Measurements from ENCODE around the gene SLC7A6.

Gene SLC7A6

GRCh38 chr16:68292425-68292824 is 28.1 kb downstream of the SLC7A6 start:
- H3K9me3 Mint-ChIP-seq, result no peaks in the 10 kb centered on the region
- DNase-seq (ENCODE audit: low spot score in 2 of 2) (no peak), ATAC-seq (no peak)
- peaks cover 54% of the 10 kb centered on the region for H3K4me1 Mint-ChIP-seq
- H3K4me3 Mint-ChIP-seq, result no peak overlapping the region
- H3K36me3 Mint-ChIP-seq, result peaks cover 97% of the 10 kb centered on the region
- peak overlapping the region; percentile 84 for H3K27ac Mint-ChIP-seq

DNA sequence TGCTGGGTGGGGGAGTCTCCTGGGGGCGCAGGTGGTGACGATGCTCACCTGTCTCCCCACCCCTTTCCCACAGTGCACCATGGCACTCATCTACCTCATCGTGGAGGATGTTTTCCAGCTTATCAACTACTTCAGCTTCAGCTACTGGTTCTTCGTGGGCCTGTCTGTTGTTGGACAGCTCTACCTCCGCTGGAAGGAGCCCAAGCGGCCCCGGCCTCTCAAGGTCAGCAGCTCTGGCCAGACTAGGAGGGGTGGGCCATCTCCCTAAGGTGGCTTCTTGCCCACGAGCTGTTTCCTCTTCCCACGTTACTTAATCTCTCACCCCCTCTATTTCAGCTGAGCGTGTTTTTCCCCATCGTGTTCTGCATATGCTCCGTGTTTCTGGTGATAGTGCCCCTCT is 32.0 kb downstream of the SLC7A6 start:
- H3K36me3 Mint-ChIP-seq, result peaks cover 100% of the 10 kb centered on the region
- no peak overlapping the region for H3K4me3 Mint-ChIP-seq
- no peaks in the 10 kb centered on the region for H3K9me3 Mint-ChIP-seq
- H3K27ac Mint-ChIP-seq, result peak overlapping the region; percentile 84
- DNase-seq (ENCODE audit: low spot score in 2 of 2), result no peak
- peaks cover 29% of the 10 kb centered on the region for H3K4me1 Mint-ChIP-seq
- no peak for ATAC-seq

DNA sequence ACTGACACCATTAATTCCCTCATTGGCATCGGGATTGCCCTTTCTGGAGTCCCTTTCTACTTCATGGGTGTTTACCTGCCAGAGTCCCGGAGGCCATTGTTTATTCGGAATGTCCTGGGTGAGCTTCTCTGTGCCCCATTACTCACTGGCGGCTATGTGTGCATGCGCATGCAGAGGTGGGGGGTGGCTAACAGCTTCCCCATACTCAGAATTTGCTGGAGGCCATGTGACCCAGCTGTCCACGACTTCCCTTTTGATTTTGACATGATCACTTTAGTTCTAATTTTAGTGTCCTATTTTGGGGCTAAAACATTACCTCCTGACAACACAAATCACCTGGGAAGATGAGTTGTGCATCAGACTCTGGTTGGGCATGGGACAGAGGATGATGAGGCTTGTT is 32.4 kb downstream of the SLC7A6 start:
- Mint-ChIP-seq H3K27ac (peak overlapping the region; percentile 84), H3K36me3 (peaks cover 100% of the 10 kb centered on the region), H3K4me1 (peaks cover 25% of the 10 kb centered on the region)

DNA sequence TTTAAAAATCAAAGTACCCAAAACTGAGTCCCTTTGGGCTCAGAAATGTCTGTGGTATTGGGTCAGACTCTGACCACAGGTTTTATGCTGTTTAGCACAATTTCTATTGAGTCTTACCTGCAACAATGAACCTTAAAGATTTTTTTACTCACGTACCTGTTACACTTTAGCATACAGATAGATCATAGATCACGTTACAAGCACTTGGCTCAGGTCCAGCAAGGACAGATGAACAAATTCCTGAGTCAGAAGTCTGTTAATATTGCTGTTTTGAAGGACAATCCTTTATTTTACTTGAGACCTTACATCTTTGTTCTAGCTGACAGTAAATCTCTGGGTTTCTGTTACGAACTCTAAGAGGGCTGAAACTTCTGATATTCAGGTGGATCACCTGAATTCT is 33.6 kb downstream of the SLC7A6 start:
- peaks cover 100% of the 10 kb centered on the region for H3K36me3 Mint-ChIP-seq
- H3K4me1 Mint-ChIP-seq, result peaks cover 19% of the 10 kb centered on the region
- H3K9me3 Mint-ChIP-seq, result no peaks in the 10 kb centered on the region
- H3K4me3 Mint-ChIP-seq, result no peak overlapping the region
- DNase-seq (ENCODE audit: low spot score in 2 of 2), result no peak
- no peak for ATAC-seq
- peak overlapping the region; percentile 84 for H3K27ac Mint-ChIP-seq

More for the DNA sequence above, 32.4 kb downstream of the SLC7A6 start:
- Mint-ChIP-seq H3K9me3 (no peaks in the 10 kb centered on the region), H3K4me3 (no peak overlapping the region)
- no peak for DNase-seq (ENCODE audit: low spot score in 2 of 2)
- ATAC-seq, result no peak

DNA sequence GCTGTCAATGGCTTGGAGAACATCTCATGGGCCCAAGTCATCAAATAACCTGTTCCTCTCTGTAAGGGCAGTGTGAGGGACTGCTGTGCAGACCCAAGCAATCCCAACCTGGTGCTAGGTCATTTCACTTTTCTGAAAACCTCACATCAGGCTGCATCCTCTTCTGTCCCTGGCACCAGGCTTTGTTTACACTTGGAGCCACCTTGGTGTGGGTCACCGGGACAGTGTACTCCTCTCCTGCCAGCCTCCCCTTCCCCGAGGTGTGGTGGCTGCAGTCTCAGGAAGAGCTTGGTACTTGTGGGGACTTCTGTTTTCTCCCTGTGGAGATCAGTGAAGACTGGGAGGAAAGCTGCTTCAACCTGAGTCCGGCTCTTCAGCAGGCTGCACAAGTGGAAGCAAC is 34.0 kb downstream of the SLC7A6 start:
- Mint-ChIP-seq H3K4me3 (no peak overlapping the region), H3K27ac (peak overlapping the region; percentile 29), H3K9me3 (no peaks in the 10 kb centered on the region), H3K36me3 (peaks cover 100% of the 10 kb centered on the region), H3K4me1 (peaks cover 16% of the 10 kb centered on the region)
- no peak for DNase-seq (ENCODE audit: low spot score in 2 of 2)
- no peak for ATAC-seq

DNA sequence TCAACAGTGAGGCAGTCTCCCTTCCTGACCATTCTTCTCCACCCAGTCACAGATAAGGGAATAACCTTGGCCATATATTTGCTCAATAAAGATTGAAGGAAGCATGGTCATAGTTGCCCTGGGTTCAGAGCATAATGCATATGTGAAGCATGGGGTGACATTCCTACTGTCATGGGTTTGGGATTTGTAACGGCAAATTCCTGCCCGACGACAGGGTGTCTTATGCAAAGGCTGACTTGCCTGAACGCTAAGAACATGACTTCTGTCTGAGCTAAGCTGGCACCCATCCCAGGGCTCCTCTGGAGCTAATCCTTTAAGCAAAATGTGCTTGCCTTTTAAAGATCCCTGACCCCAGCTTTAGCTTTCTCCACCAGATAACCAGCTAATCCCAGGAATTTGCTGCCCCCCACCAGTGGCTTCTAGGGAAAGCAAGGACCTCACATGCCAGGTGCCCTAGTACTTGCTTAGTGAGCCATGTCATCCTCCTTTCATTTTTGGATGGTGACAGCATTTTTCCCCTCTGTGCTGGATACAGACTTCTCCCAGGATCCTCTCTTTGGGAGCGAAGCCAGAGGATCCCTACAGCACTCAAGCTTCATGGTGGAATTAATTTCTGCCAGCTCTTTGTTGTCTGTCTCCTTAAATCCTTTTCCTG is 34.7 kb downstream of the SLC7A6 start:
- no peak for DNase-seq (ENCODE audit: low spot score in 2 of 2)

DNA sequence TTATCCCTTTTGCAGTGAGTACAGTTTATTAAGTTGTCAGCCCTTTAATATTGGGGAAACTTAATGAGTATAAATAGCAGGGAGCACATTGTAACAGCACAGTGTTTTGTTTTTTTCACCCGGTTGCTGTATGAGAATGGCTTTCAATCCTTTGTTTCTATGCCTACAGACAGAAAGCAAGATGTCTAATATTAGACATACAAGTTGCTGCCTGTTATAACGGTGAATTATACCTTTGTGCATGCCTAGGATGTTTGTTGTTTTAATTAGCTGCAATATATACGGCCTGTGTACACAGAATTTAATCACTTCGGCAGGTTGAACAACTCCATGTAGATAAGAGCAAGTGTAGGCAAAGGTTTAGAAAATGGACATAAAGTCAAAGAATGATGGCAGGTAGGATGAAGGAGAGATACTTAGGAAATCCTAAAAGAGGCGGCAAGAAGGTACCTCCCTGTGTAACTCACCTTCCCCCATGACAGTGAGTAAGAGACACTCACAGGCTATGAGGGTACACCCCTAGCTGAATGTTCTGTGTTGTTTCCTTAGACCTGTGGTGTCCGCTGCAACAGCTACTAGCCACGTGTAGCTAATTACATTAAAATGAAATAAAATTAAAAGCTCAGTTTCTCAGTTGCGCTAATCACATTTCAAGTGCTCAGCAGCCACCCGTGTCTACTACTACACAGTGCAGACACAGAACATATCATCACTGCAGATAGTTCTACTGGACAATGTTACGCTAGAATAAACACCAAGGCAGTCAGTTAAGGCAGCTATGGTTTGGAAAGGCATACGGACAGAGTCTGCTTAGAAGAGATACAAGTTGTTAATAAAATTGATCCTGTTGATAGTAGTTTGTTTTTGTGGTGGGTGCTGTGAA is 35.5 kb downstream of the SLC7A6 start:
- H3K27ac Mint-ChIP-seq, result peak overlapping the region; percentile 83
- peaks cover 9% of the 10 kb centered on the region for H3K4me1 Mint-ChIP-seq
- DNase-seq (ENCODE audit: low spot score in 2 of 2) (no peak), ATAC-seq (no peak)
- no peak overlapping the region for H3K4me3 Mint-ChIP-seq
- H3K9me3 Mint-ChIP-seq, result no peaks in the 10 kb centered on the region
- H3K36me3 Mint-ChIP-seq, result peaks cover 100% of the 10 kb centered on the region

More for the DNA sequence above, 34.7 kb downstream of the SLC7A6 start:
- Mint-ChIP-seq H3K9me3 (no peaks in the 10 kb centered on the region), H3K27ac (peak overlapping the region; percentile 83), H3K4me1 (peaks cover 12% of the 10 kb centered on the region), H3K4me3 (no peak overlapping the region), H3K36me3 (peaks cover 100% of the 10 kb centered on the region)
- no peak for ATAC-seq

DNA sequence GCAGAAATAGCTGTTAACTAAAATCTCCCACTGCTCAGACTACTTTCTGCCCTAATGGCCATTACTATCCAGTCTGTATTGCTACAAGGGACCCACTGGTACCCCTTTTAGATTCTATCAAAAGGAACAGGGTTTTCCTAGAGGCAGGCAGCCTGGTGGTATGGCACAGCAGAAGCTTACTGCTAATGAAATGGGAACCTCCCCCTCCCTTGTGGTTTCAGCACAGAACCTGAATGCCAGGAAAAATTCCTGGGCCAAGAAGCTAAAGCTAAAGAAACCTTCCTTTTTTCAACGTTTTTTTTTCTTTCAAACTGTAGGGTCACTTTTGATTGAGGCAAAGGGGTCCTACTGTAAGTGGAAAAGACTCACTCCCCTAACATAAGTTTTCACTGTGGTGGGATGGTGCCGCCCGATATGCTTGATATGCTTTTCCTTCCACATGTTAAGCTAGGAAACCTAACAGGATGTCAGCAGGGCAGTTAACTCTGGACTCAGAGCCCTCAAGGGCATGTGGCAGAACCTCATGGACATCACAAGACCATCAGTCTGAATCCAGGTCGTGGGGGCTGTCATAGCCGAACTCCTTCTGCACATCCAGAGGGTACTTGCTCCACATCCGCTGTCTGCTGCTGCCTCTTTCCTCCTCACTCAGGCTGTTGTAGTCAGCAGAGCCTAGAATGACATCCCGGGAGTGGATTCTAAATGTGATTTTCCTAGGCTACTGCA is 36.6 kb downstream of the SLC7A6 start:
- H3K36me3 Mint-ChIP-seq, result peaks cover 100% of the 10 kb centered on the region
- H3K9me3 Mint-ChIP-seq, result no peaks in the 10 kb centered on the region
- no peak overlapping the region for H3K4me3 Mint-ChIP-seq
- peak overlapping the region; percentile 87 for H3K27ac Mint-ChIP-seq
- DNase-seq (ENCODE audit: low spot score in 2 of 2), result no peak
- peaks cover 19% of the 10 kb centered on the region for H3K4me1 Mint-ChIP-seq
- no peak for ATAC-seq

- DNase-seq (ENCODE audit: low spot score in 2 of 2), result no peak
- Mint-ChIP-seq H3K27ac (no peak overlapping the region), H3K36me3 (peaks cover 95% of the 10 kb centered on the region), H3K9me3 (no peaks in the 10 kb centered on the region), H3K4me3 (no peak overlapping the region), H3K4me1 (peaks cover 28% of the 10 kb centered on the region)
- no peak for ATAC-seq
Observed at GRCh38 chr16:68306633-68307032, 42.3 kb downstream of the SLC7A6 start.

- Mint-ChIP-seq H3K4me1 (peaks cover 37% of the 10 kb centered on the region), H3K27ac (peak overlapping the region; percentile 90), H3K36me3 (peaks cover 76% of the 10 kb centered on the region), H3K9me3 (no peaks in the 10 kb centered on the region), H3K4me3 (peak overlapping the region; percentile 95)
- ATAC-seq (no peak), DNase-seq (ENCODE audit: low spot score in 2 of 2) (no peak)
Observed at GRCh38 chr16:68309799-68310198, 45.5 kb downstream of the SLC7A6 start.

DNA sequence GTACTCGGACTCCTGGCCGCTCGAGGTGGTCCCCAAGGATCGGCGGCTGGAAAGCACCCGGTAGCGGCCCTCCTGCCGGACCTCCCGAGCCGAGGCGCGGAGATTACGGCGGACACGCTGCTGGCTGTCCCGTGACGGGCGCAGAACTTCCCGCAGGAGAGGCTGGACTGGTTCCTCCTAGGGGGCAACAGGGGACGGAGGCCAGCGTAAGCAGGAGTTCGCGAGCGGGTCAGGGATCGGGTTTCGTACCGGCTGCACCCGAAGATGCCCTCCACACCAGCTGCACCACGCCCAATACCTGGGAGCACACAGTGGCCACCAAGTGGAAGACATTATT is 46.1 kb downstream of the SLC7A6 start:
- peak overlapping the region; percentile 95 for H3K4me3 Mint-ChIP-seq
- ATAC-seq (no peak), DNase-seq (ENCODE audit: low spot score in 2 of 2) (no peak)
- no peaks in the 10 kb centered on the region for H3K9me3 Mint-ChIP-seq
- H3K4me1 Mint-ChIP-seq, result peaks cover 31% of the 10 kb centered on the region
- peaks cover 76% of the 10 kb centered on the region for H3K36me3 Mint-ChIP-seq
- H3K27ac Mint-ChIP-seq, result peak overlapping the region; percentile 90

- no peaks in the 10 kb centered on the region for H3K9me3 Mint-ChIP-seq
- H3K27ac Mint-ChIP-seq, result peak within 1 kb of the TSS; percentile 90
- peak; percentile 99 for ATAC-seq
- H3K4me1 Mint-ChIP-seq, result peaks cover 27% of the 10 kb centered on the region
- H3K4me3 Mint-ChIP-seq, result peak within 1 kb of the TSS; percentile 95
- peak; percentile 81 to 94 for DNase-seq (ENCODE audit: low spot score in 2 of 2)
- H3K36me3 Mint-ChIP-seq, result peaks cover 76% of the 10 kb centered on the region
Observed at GRCh38 chr16:68310774-68311511, 46.6 kb downstream of the SLC7A6 start, which contains the start of the genes PRMT7 and SLC7A6OS. TSS of gene PRMT7 (plus strand) at chr16:68311019. CDS start at chr16:68315980, 4,961 bp downstream. TSS of gene SLC7A6OS (minus strand) at chr16:68310946. CDS start at chr16:68310926, 20 bp downstream.

DNA sequence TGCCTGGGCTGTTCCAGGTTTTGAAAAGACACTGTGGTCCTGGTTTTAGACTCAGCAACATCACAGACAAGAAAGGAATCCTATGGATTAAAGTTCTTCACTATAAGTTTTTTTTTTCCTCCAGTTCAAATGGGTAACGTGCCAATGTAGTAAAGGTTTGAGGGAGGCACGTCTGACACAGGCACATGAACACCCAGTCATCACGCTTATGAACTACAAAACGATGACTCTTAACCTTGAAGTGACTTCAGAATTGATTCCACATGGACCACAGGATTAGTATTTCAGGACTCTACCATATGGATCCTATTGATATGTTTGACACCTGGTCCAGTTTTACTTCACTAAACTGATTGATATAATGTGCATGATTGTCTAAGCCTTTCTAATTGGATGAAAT is 48.8 kb downstream of the SLC7A6 start:
- Mint-ChIP-seq H3K4me3 (no peak overlapping the region), H3K27ac (no peak overlapping the region)

DNA sequence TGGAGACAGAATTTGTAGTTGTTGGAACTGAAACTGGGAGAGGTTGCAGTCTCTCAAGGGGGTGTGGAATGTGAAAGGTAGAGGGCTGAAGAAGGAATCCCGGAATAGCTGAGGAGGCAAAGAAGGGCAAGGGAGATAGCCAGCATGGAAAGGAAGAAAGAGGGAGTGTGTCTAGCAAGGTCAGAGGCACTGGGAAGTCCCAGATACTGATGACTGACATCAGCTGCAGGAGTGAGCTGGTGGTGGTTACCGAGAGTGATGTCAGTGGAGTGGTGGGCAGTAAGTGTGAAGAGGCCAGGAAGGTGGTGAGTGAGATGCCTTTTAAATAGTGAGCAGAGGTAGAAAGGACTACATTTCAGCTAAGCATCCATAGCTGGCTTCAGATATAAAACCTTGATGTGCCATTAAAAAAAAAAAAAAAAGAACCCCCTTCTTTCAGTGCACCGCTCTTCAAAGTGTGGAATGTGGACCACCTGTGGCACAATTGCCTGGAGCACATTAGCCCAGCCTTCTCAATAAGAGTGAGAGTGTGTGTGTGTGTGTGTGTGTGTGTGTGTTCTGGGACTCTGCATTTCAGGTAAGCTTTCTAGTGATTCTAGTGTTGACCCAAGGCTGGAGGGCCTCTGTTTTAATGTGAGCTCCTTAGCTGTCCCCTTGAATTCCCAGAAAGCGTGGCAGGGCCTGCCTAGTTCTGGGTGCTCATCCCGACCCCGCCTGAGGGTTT is 55.0 kb downstream of the SLC7A6 start:
- Mint-ChIP-seq H3K27ac (peak overlapping the region; percentile 82), H3K4me1 (peaks cover 19% of the 10 kb centered on the region), H3K9me3 (no peaks in the 10 kb centered on the region), H3K36me3 (peaks cover 83% of the 10 kb centered on the region), H3K4me3 (peak overlapping the region; percentile 37)
- ATAC-seq, result peak; percentile 100
- peak; percentile 46 to 74 for DNase-seq (ENCODE audit: low spot score in 2 of 2)

More for the DNA sequence above, 48.8 kb downstream of the SLC7A6 start:
- no peak for DNase-seq (ENCODE audit: low spot score in 2 of 2)
- H3K36me3 Mint-ChIP-seq, result peaks cover 73% of the 10 kb centered on the region
- ATAC-seq, result no peak
- peaks cover 27% of the 10 kb centered on the region for H3K4me1 Mint-ChIP-seq
- H3K9me3 Mint-ChIP-seq, result no peaks in the 10 kb centered on the region

All from stimulated activated effector memory CD8-positive, alpha-beta T cell treated with anti-CD3 and anti-CD28 coated beads, Interleukin-12 subunit alpha, Interleukin-12 subunit beta, amount 100 ng/mL, for 72 hours (primary cell).